Glutamatergic neuron (in vitro differentiated cells): ENCODE data around the gene TIRAP. TPM values are rescaled to one million over a fixed set of nuclear protein-coding genes. Genes with fewer than 3 reads are reported as not detected.

Source experiments
- DNase-seq: peaks from one replicate; pipeline ENCODE4 v3.0.0; 2022
- H3K27ac Mint-ChIP-seq: one replicate; pipeline ENCODE4 v1.8.0; 2020; ENCODE audit warnings: mild to moderate bottlenecking, mixed read lengths, inconsistent platforms; ENCODE audit not compliant: unreplicated experiment
- H3K27me3 Mint-ChIP-seq: one replicate; pipeline ENCODE4 v1.8.0; 2020; ENCODE audit warnings: mild to moderate bottlenecking, moderate library complexity, mixed read lengths, inconsistent platforms; ENCODE audit not compliant: unreplicated experiment
- H3K36me3 Mint-ChIP-seq: one replicate; pipeline ENCODE4 v1.8.0; 2020; ENCODE audit warnings: mild to moderate bottlenecking, mixed read lengths, inconsistent platforms; ENCODE audit not compliant: unreplicated experiment
- H3K4me1 Mint-ChIP-seq: one replicate; pipeline ENCODE4 v1.8.0; 2020; ENCODE audit warnings: mild to moderate bottlenecking, low read depth, mixed read lengths, inconsistent platforms; ENCODE audit not compliant: unreplicated experiment
- H3K4me3 Mint-ChIP-seq: one replicate; pipeline ENCODE4 v1.8.0; 2020; ENCODE audit warnings: mild to moderate bottlenecking, mixed read lengths, inconsistent platforms; ENCODE audit not compliant: unreplicated experiment
- H3K9me3 Mint-ChIP-seq: one replicate; pipeline ENCODE4 v1.8.0; 2020; ENCODE audit warnings: mild to moderate bottlenecking, moderate library complexity, mixed read lengths, inconsistent platforms; ENCODE audit not compliant: unreplicated experiment
- total RNA-seq: library from RNA; stranded (reverse); fragmentation: NEBNext Ultra II Directional; extraction: Animal tissue kit (Norgen Biotek cat#: 25700); gene quantifications from one replicate; pipeline ENCODE4 v1.2.1, GENCODE V29; 2021; ENCODE audit not compliant: unreplicated experiment
- TF ChIP-seq, protein P1 (sequence below): fragments of 200-600 bp; sonication (generic); IDR thresholded peaks from one replicate; pipeline ENCODE4 v1.5.0; 2021; ENCODE audit not compliant: partially characterized antibody, unreplicated experiment

TIRAP gene
- total RNA-seq, 1 donor from 2014 or later: 8.2 TPM

DNA sequence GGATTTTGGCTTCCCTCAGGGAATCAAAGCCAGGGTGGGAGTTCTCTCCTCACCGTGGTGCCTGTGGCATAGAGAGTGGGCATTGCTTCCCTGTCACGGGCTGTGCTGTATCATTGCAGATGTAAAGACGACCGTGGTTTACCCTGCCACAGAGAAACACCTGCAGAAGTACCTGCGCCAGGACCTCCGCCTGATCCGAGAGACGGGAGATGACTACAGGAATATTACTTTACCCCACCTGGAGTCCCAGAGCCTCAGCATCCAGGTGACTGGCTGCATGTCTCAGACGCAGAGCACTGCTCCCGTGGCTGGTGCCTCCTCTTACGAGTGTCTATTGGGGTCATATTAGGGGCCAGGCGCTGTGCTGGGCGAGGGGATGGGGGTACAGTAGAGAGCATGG is 48.4 kb downstream of the TIRAP start:
- H3K27me3 Mint-ChIP-seq: peaks cover 4% of the 10 kb centered on the region
- no peaks in the 10 kb centered on the region for H3K36me3 Mint-ChIP-seq
- H3K4me1 Mint-ChIP-seq: peaks cover 7% of the 10 kb centered on the region
- H3K4me3 Mint-ChIP-seq: no peak overlapping the region
- H3K27ac Mint-ChIP-seq: no peak overlapping the region
- TF ChIP-seq, protein P1, sequence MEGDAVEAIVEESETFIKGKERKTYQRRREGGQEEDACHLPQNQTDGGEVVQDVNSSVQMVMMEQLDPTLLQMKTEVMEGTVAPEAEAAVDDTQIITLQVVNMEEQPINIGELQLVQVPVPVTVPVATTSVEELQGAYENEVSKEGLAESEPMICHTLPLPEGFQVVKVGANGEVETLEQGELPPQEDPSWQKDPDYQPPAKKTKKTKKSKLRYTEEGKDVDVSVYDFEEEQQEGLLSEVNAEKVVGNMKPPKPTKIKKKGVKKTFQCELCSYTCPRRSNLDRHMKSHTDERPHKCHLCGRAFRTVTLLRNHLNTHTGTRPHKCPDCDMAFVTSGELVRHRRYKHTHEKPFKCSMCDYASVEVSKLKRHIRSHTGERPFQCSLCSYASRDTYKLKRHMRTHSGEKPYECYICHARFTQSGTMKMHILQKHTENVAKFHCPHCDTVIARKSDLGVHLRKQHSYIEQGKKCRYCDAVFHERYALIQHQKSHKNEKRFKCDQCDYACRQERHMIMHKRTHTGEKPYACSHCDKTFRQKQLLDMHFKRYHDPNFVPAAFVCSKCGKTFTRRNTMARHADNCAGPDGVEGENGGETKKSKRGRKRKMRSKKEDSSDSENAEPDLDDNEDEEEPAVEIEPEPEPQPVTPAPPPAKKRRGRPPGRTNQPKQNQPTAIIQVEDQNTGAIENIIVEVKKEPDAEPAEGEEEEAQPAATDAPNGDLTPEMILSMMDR: no peak
- DNase-seq: no peak
- peaks cover 2% of the 10 kb centered on the region for H3K9me3 Mint-ChIP-seq

DNA sequence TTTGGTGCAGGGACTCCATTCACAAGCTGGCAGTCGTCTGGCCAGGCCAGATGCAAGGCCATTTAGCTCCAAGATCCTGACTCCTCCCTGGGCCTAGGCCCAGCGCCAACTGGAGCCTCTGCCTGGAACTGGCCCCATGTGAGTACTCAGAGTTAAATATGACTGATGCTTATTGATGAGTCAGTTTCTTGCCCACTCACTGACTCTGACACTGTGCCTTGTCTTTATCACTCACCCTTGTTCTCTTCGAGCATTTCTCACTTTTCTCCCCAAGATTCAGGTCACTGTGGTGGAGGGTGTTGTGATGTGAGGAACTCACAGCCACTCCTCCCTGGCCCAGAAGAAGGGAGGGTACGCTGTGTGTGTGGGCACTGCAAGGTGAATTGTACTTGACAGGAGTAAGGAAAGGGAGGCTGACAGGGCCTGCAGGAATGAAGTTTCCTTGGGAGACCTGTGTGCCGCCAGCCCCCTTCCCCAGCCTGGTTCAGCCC is 49.4 kb downstream of the TIRAP start:
- TF ChIP-seq, protein P1: no peak
- Mint-ChIP-seq H3K4me1 (peaks cover 10% of the 10 kb centered on the region), H3K4me3 (no peak overlapping the region), H3K36me3 (no peaks in the 10 kb centered on the region), H3K27ac (no peak overlapping the region), H3K27me3 (peaks cover 4% of the 10 kb centered on the region), H3K9me3 (peaks cover 3% of the 10 kb centered on the region)
- no peak for DNase-seq

DNA sequence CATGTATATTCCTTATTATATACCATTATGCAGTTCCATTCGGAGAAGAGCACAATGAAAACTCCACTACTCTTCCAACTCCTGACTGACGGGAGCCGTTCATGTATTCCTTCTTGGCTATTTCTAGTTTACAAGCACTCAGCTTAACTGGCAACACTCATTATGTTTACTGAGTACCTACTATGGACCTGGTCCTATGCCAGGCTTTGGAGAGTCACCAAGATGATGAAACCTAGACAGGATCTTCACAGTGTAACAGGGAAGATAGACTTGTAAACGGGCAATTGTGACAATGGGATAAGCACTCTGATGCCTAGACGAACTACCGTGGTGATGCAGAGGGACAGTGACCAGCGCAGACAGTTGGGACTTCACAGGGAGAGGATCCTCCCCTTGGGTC is 50.2 kb downstream of the TIRAP start:
- no peak for DNase-seq
- Mint-ChIP-seq H3K36me3 (no peaks in the 10 kb centered on the region), H3K4me3 (no peak overlapping the region), H3K27ac (no peak overlapping the region), H3K9me3 (peaks cover 3% of the 10 kb centered on the region), H3K27me3 (peaks cover 4% of the 10 kb centered on the region), H3K4me1 (peaks cover 15% of the 10 kb centered on the region)
- TF ChIP-seq, protein P1: no peak

DNA sequence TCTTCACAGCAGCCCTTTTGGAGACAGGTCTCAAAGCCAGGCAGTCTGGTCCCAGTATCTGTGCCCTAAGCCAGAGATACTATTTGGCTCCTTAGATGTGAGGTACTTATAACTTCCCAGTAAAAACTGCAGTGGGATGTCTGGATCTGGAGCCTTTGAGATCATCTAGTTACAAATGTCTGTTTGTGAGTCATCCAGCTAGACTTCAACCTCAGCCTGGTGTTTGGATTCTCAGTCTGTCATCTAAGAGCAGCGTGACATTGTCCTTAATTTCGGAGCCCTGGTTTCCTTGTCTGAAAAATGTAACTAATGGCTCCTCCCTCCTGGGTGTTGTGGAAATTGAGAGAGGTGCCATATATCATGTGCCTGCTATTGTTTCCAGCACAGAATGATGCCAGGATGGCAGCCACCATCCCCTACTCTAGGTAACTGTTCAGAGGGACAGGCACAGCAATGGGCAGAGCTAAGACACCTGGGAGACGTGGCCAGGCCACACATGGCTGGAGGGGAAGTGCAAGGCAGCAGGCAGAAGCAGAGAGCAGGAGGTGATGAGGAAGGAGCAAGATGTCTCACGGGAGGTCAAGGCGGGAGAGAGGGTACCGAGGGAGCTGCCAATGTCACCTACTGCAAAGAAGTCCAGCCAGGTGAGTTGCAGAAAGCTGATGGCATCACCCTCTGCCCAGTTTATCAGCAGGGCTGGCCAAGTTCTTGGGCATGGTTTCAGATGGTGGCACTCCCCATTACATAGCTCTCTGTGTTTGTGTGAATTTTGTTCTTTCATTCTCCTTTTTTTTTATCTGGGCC is 52.0 kb downstream of the TIRAP start:
- H3K4me1 Mint-ChIP-seq: peaks cover 20% of the 10 kb centered on the region
- H3K9me3 Mint-ChIP-seq: peaks cover 5% of the 10 kb centered on the region
- no peak overlapping the region for H3K4me3 Mint-ChIP-seq
- no peak overlapping the region for H3K27ac Mint-ChIP-seq
- H3K27me3 Mint-ChIP-seq: peaks cover 9% of the 10 kb centered on the region
- no peak for DNase-seq
- TF ChIP-seq, protein P1: no peak
- no peaks in the 10 kb centered on the region for H3K36me3 Mint-ChIP-seq

DNA sequence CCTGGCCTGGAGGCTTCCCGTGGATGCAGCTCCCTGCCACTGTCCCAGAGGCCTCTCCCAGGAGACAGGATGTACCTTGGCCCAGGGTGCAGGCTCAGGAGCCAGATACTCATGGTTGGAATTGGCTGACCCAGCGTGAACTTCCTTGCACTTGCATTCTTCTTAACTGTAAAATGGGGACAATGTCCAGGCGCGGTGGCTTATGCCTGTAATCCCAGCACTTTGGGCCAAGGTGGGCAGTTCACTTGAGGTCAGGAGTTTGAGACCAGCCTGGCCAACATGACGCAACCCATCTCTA is 52.5 kb downstream of the TIRAP start:
- Mint-ChIP-seq H3K4me1 (peaks cover 20% of the 10 kb centered on the region), H3K27me3 (peaks cover 11% of the 10 kb centered on the region), H3K36me3 (no peaks in the 10 kb centered on the region), H3K9me3 (peaks cover 5% of the 10 kb centered on the region), H3K27ac (no peak overlapping the region), H3K4me3 (no peak overlapping the region)
- no peak for DNase-seq
- TF ChIP-seq, protein P1: no peak
